Trophoblast cell (in vitro differentiated cells and primary cell): ENCODE results near the gene HDHD2.

Source experiments
- DNase-seq, 2 donors: peaks; one replicate each; pipeline ENCODE4 v3.0.0-alpha.2; 2016
- H2AFZ ChIP-seq: 2 replicates; pipeline ENCODE4 v1.6.1; 2013; ENCODE audit warnings: low read length, moderate library complexity, mild to moderate bottlenecking; ENCODE audit not compliant: insufficient read depth, poor library complexity
- H2AK5ac ChIP-seq: 2 replicates; pipeline ENCODE4 v1.6.1; 2013; ENCODE audit warnings: mild to moderate bottlenecking, low read length
- H2BK120ac ChIP-seq: 2 replicates; pipeline ENCODE4 v1.6.1; 2013; ENCODE audit warnings: low read length, mild to moderate bottlenecking, moderate library complexity; ENCODE audit not compliant: insufficient read depth, poor library complexity
- H2BK12ac ChIP-seq: 2 replicates; pipeline ENCODE4 v1.6.1; 2013; ENCODE audit warnings: mild to moderate bottlenecking, low read length, moderate library complexity
- H2BK5ac ChIP-seq: 2 replicates; pipeline ENCODE4 v1.6.1; 2013; ENCODE audit warnings: low read length, low read depth, moderate library complexity, mild to moderate bottlenecking; ENCODE audit not compliant: poor library complexity
- H3K14ac ChIP-seq: 2 replicates; pipeline ENCODE4 v1.6.1; 2013; ENCODE audit warnings: mild to moderate bottlenecking, low read length
- H3K18ac ChIP-seq: 2 replicates; pipeline ENCODE4 v1.6.1; 2013; ENCODE audit warnings: mild to moderate bottlenecking, low read length
- H3K23ac ChIP-seq: 2 replicates; pipeline ENCODE4 v1.6.1; 2013; ENCODE audit warnings: low read length
- H3K27ac ChIP-seq: 2 replicates; pipeline ENCODE4 v1.5.1; 2013; ENCODE audit warnings: low read depth, mild to moderate bottlenecking, inconsistent platforms, low read length, moderate library complexity
- H3K27me3 ChIP-seq: 2 replicates; pipeline ENCODE4 v1.6.1; 2013; ENCODE audit warnings: inconsistent platforms, mild to moderate bottlenecking, low read length, moderate library complexity; ENCODE audit not compliant: insufficient read depth
- H3K36me3 ChIP-seq, 2 experiments: 1 replicate in 1 of 2; 2 replicates in 1 of 2; pipeline ENCODE4 v1.6.1; 2013; ENCODE audit warnings: low read length in 2 of 2, mild to moderate bottlenecking in 2 of 2, moderate library complexity in 1 of 2; ENCODE audit not compliant: insufficient read depth in 2 of 2, control insufficient read depth in 1 of 2
- H3K4ac ChIP-seq: 2 replicates; pipeline ENCODE4 v1.6.1; 2013; ENCODE audit warnings: low read depth, mild to moderate bottlenecking, low read length, moderate library complexity
- H3K4me1 ChIP-seq, 2 experiments: 1 replicate in 1 of 2; 2 replicates in 1 of 2; pipeline ENCODE4 v1.6.1; 2013; ENCODE audit warnings: low read length in 2 of 2, mild to moderate bottlenecking in 2 of 2, moderate library complexity in 1 of 2; ENCODE audit not compliant: insufficient read depth in 2 of 2, control insufficient read depth in 1 of 2
- H3K4me2 ChIP-seq: 2 replicates; pipeline ENCODE4 v1.6.1; 2013; ENCODE audit warnings: inconsistent platforms, mild to moderate bottlenecking, low read length, moderate library complexity
- H3K4me3 ChIP-seq: 2 replicates; pipeline ENCODE4 v1.5.1; 2013; ENCODE audit warnings: mild to moderate bottlenecking, low read depth, low read length, inconsistent platforms
- H3K79me1 ChIP-seq: one replicate; pipeline ENCODE4 v1.6.1; 2013; ENCODE audit warnings: low read length
- H3K79me2 ChIP-seq: 2 replicates; pipeline ENCODE4 v1.6.1; 2013; ENCODE audit warnings: low read length, mild to moderate bottlenecking; ENCODE audit not compliant: control insufficient read depth, insufficient read depth, poor library complexity
- H3K9ac ChIP-seq: 2 replicates; pipeline ENCODE4 v1.6.1; 2013; ENCODE audit warnings: mild to moderate bottlenecking, low read length
- H3K9me3 ChIP-seq: 2 replicates; pipeline ENCODE4 v1.6.1; 2013; ENCODE audit warnings: low read depth, mild to moderate bottlenecking, control low read depth, inconsistent platforms, low read length; ENCODE audit not compliant: insufficient read depth
- H4K12ac ChIP-seq: 2 replicates; pipeline ENCODE4 v1.6.1; 2013; ENCODE audit warnings: low read depth, mild to moderate bottlenecking, low read length, moderate library complexity
- H4K8ac ChIP-seq: 2 replicates; pipeline ENCODE4 v1.6.1; 2013; ENCODE audit warnings: low read depth, mild to moderate bottlenecking, low read length, moderate library complexity
- H4K91ac ChIP-seq: one replicate; pipeline ENCODE4 v1.6.1; 2013; ENCODE audit warnings: low read depth, mild to moderate bottlenecking, low read length, moderate library complexity
- WGBS: extraction: QIAGEN DNeasy Blood & Tissue Kit; methylation state at CpG from one replicate; pipeline ENCODE4 v1.1.7; 2013; ENCODE audit warnings: missing lambda C conversion rate; ENCODE audit not compliant: insufficient read length, insufficient coverage; ENCODE audit errors: extremely low coverage; 5-methylcytosine and 5-hydroxymethylcytosine counted together

HDHD2 gene

DNA sequence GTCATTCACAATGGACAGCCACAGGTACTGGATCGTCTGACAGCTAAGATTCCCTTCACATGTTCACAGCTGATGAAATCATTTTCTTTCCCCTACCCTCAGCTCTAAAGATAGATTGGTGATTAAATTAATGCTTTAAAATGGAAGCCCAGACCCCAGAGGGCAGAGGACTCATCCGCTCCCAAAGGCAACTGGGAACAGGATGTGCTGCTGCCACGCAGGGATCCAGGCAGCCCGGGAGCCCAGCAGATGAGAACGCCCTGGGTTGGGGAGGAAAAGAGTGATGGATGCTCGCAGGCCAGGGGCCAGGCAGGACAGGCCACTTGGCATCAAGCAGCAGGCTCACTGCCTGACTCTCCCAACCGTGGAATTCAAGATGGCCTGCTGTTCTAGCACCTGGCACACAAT lies 41.3 kb downstream of the HDHD2 start:
- H4K91ac ChIP-seq = no peak overlapping the region
- no peak overlapping the region for H3K4me3 ChIP-seq
- H3K23ac ChIP-seq = no peak overlapping the region
- no peak overlapping the region for H3K4me2 ChIP-seq
- no peak overlapping the region for H3K9ac ChIP-seq
- H3K79me2 ChIP-seq = no peaks in the 10 kb centered on the region
- no peak overlapping the region for H2BK5ac ChIP-seq
- no peaks in the 10 kb centered on the region for H3K9me3 ChIP-seq
- no peak overlapping the region for H3K27ac ChIP-seq
- H2BK12ac ChIP-seq = no peak overlapping the region
- H3K79me1 ChIP-seq = no peaks in the 10 kb centered on the region
- H4K12ac ChIP-seq = no peak overlapping the region
- H3K4ac ChIP-seq = no peak overlapping the region
- H2AFZ ChIP-seq = no peak overlapping the region
- no peaks in the 10 kb centered on the region for H3K4me1 ChIP-seq
- no peak overlapping the region for H3K14ac ChIP-seq
- no peak overlapping the region for H3K18ac ChIP-seq
- DNase-seq = no peak
- peaks cover 4 to 16% of the 10 kb centered on the region in 2 experiments for H3K36me3 ChIP-seq
- H3K27me3 ChIP-seq = no peaks in the 10 kb centered on the region
- no peak overlapping the region for H2AK5ac ChIP-seq
- no peak overlapping the region for H2BK120ac ChIP-seq
- H4K8ac ChIP-seq = no peak overlapping the region
- WGBS = no CpG with 5 or more reads among the region's 7 CpGs

DNA sequence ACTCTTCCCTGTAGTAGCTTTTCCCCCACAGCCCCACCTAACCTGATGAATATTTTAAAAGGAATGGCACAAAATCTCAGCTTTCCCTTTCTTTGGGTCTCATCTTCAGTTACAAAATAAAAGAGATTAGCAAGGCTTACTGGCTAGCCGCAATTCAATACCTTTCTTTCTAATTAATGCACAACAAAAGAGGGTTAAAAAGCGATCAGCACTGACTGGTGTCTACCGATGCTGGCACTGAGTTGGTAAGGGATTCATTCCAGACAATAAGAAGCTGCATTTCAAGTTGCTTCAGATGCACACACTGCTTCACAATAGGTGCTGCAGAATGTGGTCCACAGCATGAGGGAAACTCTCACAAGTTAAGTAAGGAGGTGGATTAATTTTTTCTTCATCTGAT lies 41.9 kb downstream of the HDHD2 start:
- Histone ChIP-seq H3K4me2 (no peak overlapping the region), H2BK12ac (no peak overlapping the region), H3K18ac (no peak overlapping the region), H2AFZ (no peak overlapping the region), H4K12ac (no peak overlapping the region), H2BK120ac (no peak overlapping the region), H3K14ac (no peak overlapping the region), H3K36me3 (peaks cover 4 to 16% of the 10 kb centered on the region in 2 experiments), H2BK5ac (no peak overlapping the region), H3K9ac (no peak overlapping the region), H3K9me3 (no peaks in the 10 kb centered on the region), H3K79me1 (no peaks in the 10 kb centered on the region), H4K91ac (no peak overlapping the region), H2AK5ac (no peak overlapping the region), H3K23ac (no peak overlapping the region), H3K27me3 (no peaks in the 10 kb centered on the region), H3K4me3 (no peak overlapping the region), H3K27ac (no peak overlapping the region), H3K4ac (no peak overlapping the region), H3K4me1 (no peaks in the 10 kb centered on the region), H4K8ac (no peak overlapping the region), H3K79me2 (no peaks in the 10 kb centered on the region)
- WGBS = no CpG with 5 or more reads among the region's 3 CpGs
- DNase-seq = no peak

DNA sequence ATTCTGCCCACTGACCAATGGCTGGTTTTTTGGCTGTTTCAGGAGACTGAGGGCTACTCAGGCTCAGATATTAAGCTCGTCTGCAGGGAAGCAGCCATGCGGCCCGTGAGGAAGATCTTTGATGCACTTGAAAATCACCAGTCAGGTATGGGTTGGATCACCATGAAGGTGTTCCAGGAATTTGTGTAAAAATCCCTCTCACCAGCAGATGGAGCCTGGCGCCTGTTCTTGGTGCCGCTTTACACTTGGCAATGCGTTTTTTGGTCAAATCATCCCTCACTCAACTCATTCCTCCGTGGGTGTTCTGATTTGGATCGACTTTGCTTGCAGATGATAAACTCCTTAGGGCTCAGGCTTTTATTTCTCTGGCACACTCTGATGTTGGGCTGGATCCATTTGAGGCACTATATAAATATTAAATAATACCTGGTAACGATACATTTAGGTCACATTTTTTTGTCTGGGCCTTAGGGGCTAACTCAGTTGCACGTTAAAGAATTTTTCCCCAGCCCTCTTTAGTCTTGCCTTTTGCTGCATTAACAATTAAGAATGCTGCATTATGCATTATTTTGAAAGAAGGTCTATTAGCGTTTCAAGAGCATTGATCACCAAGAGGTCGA lies 50.0 kb downstream of the HDHD2 start:
- peak; percentile 86 to 96 for DNase-seq
- Histone ChIP-seq H3K14ac (no peak overlapping the region), H3K18ac (no peak overlapping the region), H3K36me3 (peaks cover 0 to 2% of the 10 kb centered on the region in 2 experiments), H3K79me2 (no peaks in the 10 kb centered on the region), H4K12ac (no peak overlapping the region), H3K27ac (no peak overlapping the region), H4K8ac (no peak overlapping the region), H2AK5ac (no peak overlapping the region), H2BK5ac (no peak overlapping the region), H3K79me1 (no peaks in the 10 kb centered on the region), H2BK12ac (no peak overlapping the region), H2AFZ (no peak overlapping the region), H3K4me2 (no peak overlapping the region), H3K27me3 (no peaks in the 10 kb centered on the region), H3K4me1 (peaks cover 0 to 2% of the 10 kb centered on the region in 2 experiments), H3K23ac (no peak overlapping the region), H3K4me3 (no peak overlapping the region), H3K4ac (no peak overlapping the region), H3K9ac (no peak overlapping the region), H2BK120ac (no peak overlapping the region), H3K9me3 (no peaks in the 10 kb centered on the region), H4K91ac (no peak overlapping the region)
- no CpG with 5 or more reads among the region's 12 CpGs for WGBS

DNA sequence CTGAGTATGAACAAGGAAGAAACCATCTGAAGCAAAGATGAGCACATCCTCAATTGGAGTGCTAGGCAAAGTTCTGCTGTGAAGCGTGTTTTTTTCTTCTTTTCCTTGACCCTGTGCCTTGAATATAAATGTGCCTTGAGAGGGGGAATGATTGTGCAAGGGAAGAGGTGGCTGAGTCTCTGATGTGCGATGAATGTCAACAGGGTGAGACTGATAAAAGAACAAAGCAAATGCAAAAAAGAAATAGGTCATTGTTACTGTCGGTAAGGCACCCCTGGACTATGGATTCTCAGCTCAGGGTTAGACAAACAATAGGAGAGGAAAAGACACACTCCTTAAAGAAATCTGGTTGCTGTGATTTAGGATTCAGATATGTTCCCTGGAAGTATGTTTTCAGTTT lies 54.5 kb downstream of the HDHD2 start:
- no peak overlapping the region for H2BK12ac ChIP-seq
- H4K8ac ChIP-seq = no peak overlapping the region
- no peaks in the 10 kb centered on the region for H3K27me3 ChIP-seq
- H4K12ac ChIP-seq = no peak overlapping the region
- no peak overlapping the region for H2AFZ ChIP-seq
- DNase-seq = no peak
- H3K4me1 ChIP-seq = peaks cover 0 to 2% of the 10 kb centered on the region in 2 experiments
- H3K4me3 ChIP-seq = no peak overlapping the region
- no peaks in the 10 kb centered on the region for H3K79me1 ChIP-seq
- H3K4me2 ChIP-seq = no peak overlapping the region
- H4K91ac ChIP-seq = no peak overlapping the region
- no peaks in the 10 kb centered on the region for H3K79me2 ChIP-seq
- no CpG with 5 or more reads among the region's 3 CpGs for WGBS
- H2BK5ac ChIP-seq = no peak overlapping the region
- no peak overlapping the region for H3K9ac ChIP-seq
- no peak overlapping the region for H3K14ac ChIP-seq
- H3K4ac ChIP-seq = no peak overlapping the region
- no peak overlapping the region for H3K27ac ChIP-seq
- no peak overlapping the region for H3K23ac ChIP-seq
- no peaks in the 10 kb centered on the region for H3K36me3 ChIP-seq
- no peak overlapping the region for H2BK120ac ChIP-seq
- H3K9me3 ChIP-seq = no peaks in the 10 kb centered on the region
- H2AK5ac ChIP-seq = no peak overlapping the region
- no peak overlapping the region for H3K18ac ChIP-seq
